GM23338 (cell line): ENCODE data around the gene JUNB.

Experiments
- NANOG ChIP-seq: IDR thresholded peaks from 2 replicates; pipeline ENCODE4 v1.6.1; 2016; ENCODE audit warnings: antibody characterized with exemption, borderline replicate concordance
- POLR2AphosphoS5 ChIP-seq: IDR thresholded peaks from 2 replicates; pipeline ENCODE4 v1.6.1; 2016; ENCODE audit warnings: antibody characterized with exemption, low read depth

DNA sequence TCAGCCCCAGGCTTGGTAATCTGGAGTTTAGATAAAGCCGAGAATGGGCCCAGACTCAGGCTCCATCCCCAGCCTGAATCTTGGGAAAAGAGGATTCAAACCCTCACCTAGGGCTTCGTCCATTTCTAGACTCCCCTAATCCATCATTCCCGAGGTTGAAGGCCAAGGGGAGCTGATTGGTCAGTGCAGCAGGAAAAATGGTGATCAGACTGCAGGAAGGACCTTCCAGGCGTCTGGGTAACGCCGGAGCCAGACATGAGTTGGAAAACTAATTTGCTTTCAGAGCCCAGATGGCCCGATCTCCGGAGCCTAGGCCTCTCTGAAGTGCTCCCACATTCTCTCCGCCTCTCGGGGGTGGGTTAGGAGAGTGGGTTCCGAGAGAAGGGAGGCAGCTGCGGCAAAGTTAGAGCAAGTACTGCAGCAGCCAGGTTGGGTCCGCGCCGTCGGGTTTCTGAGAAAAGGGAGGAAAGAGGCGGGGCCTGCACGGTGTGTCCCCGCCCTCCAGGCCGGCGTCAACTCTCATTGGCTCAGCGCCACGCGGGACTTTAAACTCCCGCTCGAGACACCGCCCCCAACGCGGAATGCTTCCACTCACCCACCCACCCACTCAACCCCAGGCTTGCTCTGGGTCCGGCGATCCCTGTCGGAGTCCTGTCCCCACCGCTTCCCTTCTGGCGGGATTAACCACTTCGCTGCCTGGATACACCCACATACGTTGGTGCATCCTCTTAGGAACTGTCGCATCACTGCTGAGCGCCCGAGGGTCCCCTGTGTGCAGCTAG, 43.9 kb downstream of the JUNB start:
- TF ChIP-seq POLR2AphosphoS5 (no peak), NANOG (no peak)
